NCI-H526 (cell line): ENCODE measurements around the gene NPC2.

ENCODE experiments used
- DNase-seq, 2 experiments: peaks; one replicate each; lab custom pipeline; 2025; lab: John Stamatoyannopoulos, UW

NPC2 gene

DNA sequence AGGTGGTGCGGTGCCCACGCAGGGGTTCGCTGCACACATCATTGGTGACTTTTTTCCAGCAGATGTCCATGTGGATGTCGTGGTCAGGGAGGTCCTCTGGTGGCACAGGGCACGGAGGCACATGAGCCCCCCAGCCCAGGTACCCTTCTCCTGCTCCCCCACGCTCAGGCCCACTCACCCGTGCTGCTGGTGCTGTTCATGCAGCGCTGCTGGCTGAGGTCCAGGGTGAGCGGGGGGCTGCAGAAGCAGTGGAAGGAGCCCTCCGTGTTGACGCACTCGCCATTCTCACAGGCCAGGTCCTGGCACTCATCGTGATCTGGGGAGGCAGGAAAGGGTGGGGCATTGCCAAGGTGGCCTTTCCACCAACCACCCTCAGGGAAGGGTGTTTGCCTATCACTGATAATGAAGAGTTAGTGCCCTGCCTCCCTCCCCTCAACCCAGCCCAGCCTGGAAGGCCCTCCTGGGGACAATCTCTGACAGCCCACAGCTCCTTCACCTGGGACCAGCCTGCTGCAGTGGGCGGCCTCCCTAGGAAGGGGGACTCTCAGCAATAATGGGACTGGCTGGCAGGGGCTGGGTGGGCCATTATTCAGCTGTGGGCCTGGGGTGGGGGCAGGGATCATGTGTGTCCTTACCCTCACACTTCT lies 10.3 kb upstream of the NPC2 start:
- no peak for DNase-seq

- DNase-seq = peak; percentile 10 to 47
These were observed 9.3 kb upstream of the NPC2 start for GRCh38 chr14:74502236-74503019.

- DNase-seq = no peak
These were observed 8.6 kb upstream of the NPC2 start for GRCh38 chr14:74501691-74502090.

- DNase-seq = peak; percentile 62 to 85
These were observed 8.1 kb upstream of the NPC2 start for GRCh38 chr14:74501135-74501614.

GRCh38 chr14:74500417-74501134 lies 7.5 kb upstream of the NPC2 start:
- DNase-seq = no peak

GRCh38 chr14:74495356-74495755 lies 2.3 kb upstream of the NPC2 start:
- no peak for DNase-seq

GRCh38 chr14:74493343-74494261 lies 497 bp upstream of the NPC2 start, which contains the start of gene ISCA2:
Gene ISCA2 (plus strand): TSS chr14:74493765. CDS start chr14:74493775, 10 bp downstream.
- DNase-seq = peak; percentile 99

DNA sequence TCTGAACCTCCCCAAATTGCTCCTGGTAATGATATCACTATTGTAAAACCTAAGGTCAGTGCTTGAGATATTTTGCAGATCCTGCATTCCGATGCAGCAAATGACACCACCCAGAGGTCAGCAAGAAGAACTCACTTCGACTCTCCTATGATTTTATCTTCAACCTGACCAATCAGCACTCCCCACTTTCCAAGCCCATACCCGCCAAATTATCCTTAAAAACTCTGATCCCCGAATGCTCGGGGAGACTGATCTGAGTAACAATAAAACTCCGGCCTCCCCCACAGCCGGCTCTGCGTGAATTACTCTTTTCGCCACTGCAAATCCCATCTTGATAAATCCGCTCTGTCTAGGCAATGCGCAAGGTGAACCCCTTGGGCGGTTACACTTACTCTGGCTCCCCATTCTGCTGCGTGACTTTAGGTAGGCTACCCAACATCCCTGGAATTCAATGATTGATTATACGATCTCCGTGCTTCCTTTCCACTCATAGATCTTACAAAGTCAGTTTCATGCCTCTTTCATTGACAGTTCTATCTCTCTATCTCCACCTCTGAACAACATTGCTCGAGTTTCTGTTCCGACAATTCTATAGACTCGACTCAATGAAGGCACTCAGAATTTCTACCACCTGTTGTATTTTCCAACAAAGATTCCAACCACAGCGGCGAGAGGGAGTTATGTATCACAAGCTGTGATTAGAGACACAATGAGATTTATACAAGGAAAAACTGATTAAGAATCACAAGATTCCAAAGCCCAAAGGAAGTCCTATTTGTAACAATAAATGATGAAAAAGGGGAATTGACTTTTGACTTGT lies 939 bp downstream of the NPC2 start:
- DNase-seq = peak in 1 of 2 experiments; percentile 39

- no peak for DNase-seq
These were observed 2.6 kb downstream of the NPC2 start for GRCh38 chr14:74490486-74490885.

DNA sequence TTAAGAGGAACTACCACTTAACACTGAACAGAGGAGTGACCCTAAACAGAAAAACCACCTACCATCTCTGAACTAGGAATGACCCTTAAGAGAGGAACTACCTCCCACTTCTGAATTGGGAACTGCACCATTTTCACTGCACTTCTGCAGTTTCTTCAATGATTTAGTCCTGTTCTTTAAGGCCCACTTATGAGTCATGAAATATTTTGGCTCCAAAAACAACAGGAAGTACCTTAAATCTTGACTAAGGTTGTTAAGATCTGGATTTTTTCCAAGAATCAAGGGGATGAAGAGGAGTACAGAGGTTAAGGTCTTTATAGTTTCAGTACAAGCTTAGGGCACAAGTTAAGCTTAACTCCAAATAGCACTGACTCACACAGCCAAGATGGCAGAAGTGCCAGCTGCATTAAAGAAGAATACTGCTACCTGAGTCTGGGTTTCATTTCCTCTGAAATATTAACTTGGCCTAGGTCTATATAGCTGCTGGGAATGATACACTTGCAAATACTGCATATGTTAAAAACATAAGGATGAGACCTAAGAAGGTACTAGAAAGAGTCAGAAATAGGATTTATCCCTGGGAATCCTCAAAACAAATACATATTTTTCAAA lies 4.2 kb downstream of the NPC2 start:
- DNase-seq = no peak

DNA sequence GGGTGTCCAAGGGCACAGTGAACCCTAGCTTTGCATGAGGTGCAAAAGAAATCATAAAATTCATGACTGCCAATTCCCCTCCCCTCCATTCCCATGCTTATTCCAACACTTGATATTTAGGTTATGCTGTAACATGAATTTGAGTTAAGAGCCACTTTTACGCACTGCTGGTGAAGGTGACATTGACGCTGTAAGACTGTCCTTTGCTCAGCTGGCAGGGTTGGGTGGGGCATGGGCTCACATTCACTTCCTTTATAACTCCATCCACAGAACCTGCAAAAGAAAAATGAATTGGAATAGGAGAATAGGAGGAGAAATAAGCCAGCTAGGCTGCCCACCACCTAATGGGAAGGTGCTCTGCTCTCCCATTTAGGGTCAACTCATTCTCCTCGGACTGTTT lies 6.9 kb downstream of the NPC2 start:
- no peak for DNase-seq

DNA sequence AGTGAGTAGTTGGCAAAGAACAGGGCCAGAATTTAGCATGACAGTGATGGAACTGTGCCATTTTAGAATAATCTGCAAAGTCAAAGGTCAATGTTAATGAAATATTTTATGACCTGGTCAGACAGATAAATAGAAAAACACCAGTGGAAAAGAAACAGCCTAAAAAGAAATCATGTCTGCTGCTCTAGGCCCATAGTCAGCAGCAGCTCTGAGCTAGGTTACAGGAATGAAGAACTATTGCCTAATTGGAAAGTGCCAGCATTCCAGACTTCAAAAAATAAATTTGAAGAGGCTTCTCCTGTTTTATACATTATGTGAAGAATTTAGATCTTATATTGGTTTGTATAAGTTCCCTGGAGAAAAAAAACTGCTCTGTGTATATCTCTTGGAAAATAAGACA lies 9.8 kb downstream of the NPC2 start:
- DNase-seq = no peak

GRCh38 chr14:74482571-74482970 lies 10.5 kb downstream of the NPC2 start:
- DNase-seq = no peak

GRCh38 chr14:74480046-74480445 lies 13.1 kb downstream of the NPC2 start:
- DNase-seq = no peak

- DNase-seq = peak; percentile 8 to 51
These were observed 14.0 kb downstream of the NPC2 start for GRCh38 chr14:74478996-74479635.

DNA sequence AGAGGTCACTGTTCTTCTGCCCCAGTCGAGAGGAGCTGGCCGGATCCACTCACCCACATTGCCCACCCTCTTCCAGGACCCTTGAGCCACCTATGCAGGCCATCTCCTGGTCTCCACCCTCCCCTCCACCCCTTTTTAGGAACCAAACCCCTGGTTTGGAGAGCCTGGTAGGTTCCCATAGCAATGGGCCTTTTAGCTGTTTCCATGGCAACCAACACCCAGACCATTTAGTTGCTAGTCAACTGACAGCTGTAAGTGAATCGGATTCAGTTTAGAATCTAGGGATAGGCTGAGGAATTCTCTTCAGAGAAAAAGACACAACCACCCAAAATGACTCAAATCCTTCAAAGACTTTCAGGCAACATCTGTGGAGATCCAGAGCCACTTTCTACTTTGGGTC lies 16.5 kb downstream of the NPC2 start:
- DNase-seq = no peak

- DNase-seq = no peak
These were observed 17.0 kb downstream of the NPC2 start for GRCh38 chr14:74476107-74476506.

GRCh38 chr14:74475678-74476077 lies 17.4 kb downstream of the NPC2 start:
- no peak for DNase-seq

- no peak for DNase-seq
These were observed 18.7 kb downstream of the NPC2 start for GRCh38 chr14:74474376-74474775.

GRCh38 chr14:74472601-74473000 lies 20.5 kb downstream of the NPC2 start:
- DNase-seq = no peak
